DND-41 (cell line): ENCODE results near the gene GRIP2.

Experiments used
- EZH2 ChIP-seq: IDR thresholded peaks from 3 replicates; pipeline ENCODE4 v1.6.1; 2012; ENCODE audit warnings: borderline replicate concordance, low read depth, mild to moderate bottlenecking, moderate library complexity, low read length, inconsistent platforms; ENCODE audit not compliant: severe bottlenecking
- TF ChIP-seq, protein P1 (sequence below): IDR thresholded peaks from 2 replicates; pipeline ENCODE4 v1.5.1; 2012; ENCODE audit warnings: borderline replicate concordance, low read length, moderate library complexity, mild to moderate bottlenecking; ENCODE audit not compliant: poor library complexity, severe bottlenecking; ENCODE audit errors: extremely low read depth

DNA sequence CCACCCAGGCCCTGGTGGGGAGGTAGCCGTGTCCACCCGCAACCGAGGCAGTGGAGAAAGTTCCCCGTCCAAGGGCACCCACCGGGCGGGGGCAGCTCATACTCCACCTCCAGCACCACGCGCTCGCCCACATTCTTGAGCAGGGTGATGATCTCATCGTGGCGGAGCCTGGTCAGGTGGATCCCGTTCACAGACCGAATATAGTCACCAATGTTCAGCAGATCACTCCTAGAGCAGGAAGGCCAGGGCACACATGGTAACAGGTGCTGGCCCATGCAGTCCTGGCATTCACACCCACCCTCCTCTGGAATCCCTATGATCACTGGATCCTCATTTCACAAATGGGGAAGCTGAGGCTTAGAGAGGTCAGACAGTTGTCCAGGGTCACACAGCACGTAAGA lies 15.8 kb downstream of the GRIP2 start:
- TF ChIP-seq, protein P1, sequence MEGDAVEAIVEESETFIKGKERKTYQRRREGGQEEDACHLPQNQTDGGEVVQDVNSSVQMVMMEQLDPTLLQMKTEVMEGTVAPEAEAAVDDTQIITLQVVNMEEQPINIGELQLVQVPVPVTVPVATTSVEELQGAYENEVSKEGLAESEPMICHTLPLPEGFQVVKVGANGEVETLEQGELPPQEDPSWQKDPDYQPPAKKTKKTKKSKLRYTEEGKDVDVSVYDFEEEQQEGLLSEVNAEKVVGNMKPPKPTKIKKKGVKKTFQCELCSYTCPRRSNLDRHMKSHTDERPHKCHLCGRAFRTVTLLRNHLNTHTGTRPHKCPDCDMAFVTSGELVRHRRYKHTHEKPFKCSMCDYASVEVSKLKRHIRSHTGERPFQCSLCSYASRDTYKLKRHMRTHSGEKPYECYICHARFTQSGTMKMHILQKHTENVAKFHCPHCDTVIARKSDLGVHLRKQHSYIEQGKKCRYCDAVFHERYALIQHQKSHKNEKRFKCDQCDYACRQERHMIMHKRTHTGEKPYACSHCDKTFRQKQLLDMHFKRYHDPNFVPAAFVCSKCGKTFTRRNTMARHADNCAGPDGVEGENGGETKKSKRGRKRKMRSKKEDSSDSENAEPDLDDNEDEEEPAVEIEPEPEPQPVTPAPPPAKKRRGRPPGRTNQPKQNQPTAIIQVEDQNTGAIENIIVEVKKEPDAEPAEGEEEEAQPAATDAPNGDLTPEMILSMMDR, result no peak
- no peak for TF ChIP-seq EZH2
